CD14-positive monocyte (primary cell): ENCODE data around the gene HELB. TPM values are rescaled to one million over a fixed set of nuclear protein-coding genes. Genes with fewer than 3 reads are reported as not detected.

Experiments
- DNase-seq, 3 donors: peaks; one replicate each; pipeline ENCODE4 v3.0.0-alpha.2; 2011 to 2022
- H2AFZ ChIP-seq: 2 replicates; pipeline ENCODE4 v1.6.0; 2012; ENCODE audit warnings: mild to moderate bottlenecking, low read depth, low read length, inconsistent platforms; ENCODE audit not compliant: insufficient read depth, poor library complexity, severe bottlenecking
- H3K27ac ChIP-seq, 2 donors: 1 replicate in 1 of 2; 2 replicates in 1 of 2; pipeline ENCODE4 v1.5.1; 2012 to 2013; ENCODE audit warnings: low read length in 2 of 2, control low read depth in 1 of 2, inconsistent platforms in 1 of 2, low read depth in 1 of 2, mild to moderate bottlenecking in 1 of 2
- H3K27me3 ChIP-seq, 2 donors: one replicate each; pipeline versions ENCODE4 v1.6.0 to v1.6.1; 2011 to 2013; ENCODE audit warnings: low read length in 2 of 2; ENCODE audit not compliant: control insufficient read depth in 2 of 2, insufficient read depth in 2 of 2
- H3K36me3 ChIP-seq, 2 donors: replicated peaks in 1 of 2; 1 replicate in 1 of 2; 2 replicates in 1 of 2; pipeline versions ENCODE4 v1.5.1 to v1.6.1; 2012 to 2013; ENCODE audit warnings: low read length in 2 of 2, control low read depth in 1 of 2, inconsistent platforms in 1 of 2, mild to moderate bottlenecking in 1 of 2; ENCODE audit not compliant: insufficient read depth in 2 of 2, control insufficient read depth in 1 of 2
- H3K4me1 ChIP-seq, 2 donors: 1 replicate in 1 of 2; 2 replicates in 1 of 2; pipeline versions ENCODE4 v1.5.1 to v1.6.1; 2012 to 2013; ENCODE audit warnings: low read length in 2 of 2, control low read depth in 1 of 2, inconsistent platforms in 1 of 2, mild to moderate bottlenecking in 1 of 2, moderate library complexity in 1 of 2; ENCODE audit not compliant: insufficient read depth in 2 of 2, control insufficient read depth in 1 of 2
- H3K4me2 ChIP-seq: replicated peaks from 2 replicates; pipeline ENCODE3; 2012; ENCODE audit warnings: low read length, moderate library complexity, mild to moderate bottlenecking; ENCODE audit not compliant: poor library complexity, severe bottlenecking; ENCODE audit errors: extremely low read depth
- H3K4me3 ChIP-seq, 3 experiments: fragments of 200-600 bp in 1 of 3; sonication (generic) in 1 of 3; replicated peaks in 1 of 3; 1 replicate in 2 of 3; 2 replicates in 1 of 3; pipeline ENCODE4 v1.5.1; 2011 to 2013; ENCODE audit warnings: low read length in 3 of 3, mild to moderate bottlenecking in 3 of 3, control low read depth in 2 of 3, low read depth in 2 of 3, inconsistent platforms in 1 of 3, moderate library complexity in 1 of 3
- H3K79me2 ChIP-seq: 2 replicates; pipeline ENCODE4 v1.6.0; 2012; ENCODE audit warnings: mild to moderate bottlenecking, control low read depth, inconsistent platforms, low read length, moderate library complexity; ENCODE audit not compliant: insufficient read depth
- H3K9ac ChIP-seq: 2 replicates; pipeline ENCODE4 v1.6.0; 2017; ENCODE audit warnings: low read length, mild to moderate bottlenecking; ENCODE audit not compliant: insufficient read depth, poor library complexity, severe bottlenecking
- H3K9me3 ChIP-seq, 2 donors: replicated peaks in 1 of 2; 1 replicate in 1 of 2; 2 replicates in 1 of 2; pipeline versions ENCODE4 v1.5.1 to v1.6.1; 2012 to 2013; ENCODE audit warnings: low read length in 2 of 2, control low read depth in 1 of 2; ENCODE audit not compliant: control insufficient read depth in 1 of 2, insufficient read depth in 1 of 2
- H4K20me1 ChIP-seq: 2 replicates; pipeline ENCODE4 v1.6.0; 2012; ENCODE audit warnings: mild to moderate bottlenecking, low read length, control low read depth, moderate library complexity; ENCODE audit not compliant: insufficient read depth
- H3K27ac Mint-ChIP-seq, 7 donors: one replicate each; pipeline ENCODE4 v1.8.0; 2020; ENCODE audit warnings: mild to moderate bottlenecking in 7 of 7, mixed read lengths in 7 of 7, moderate library complexity in 6 of 7, inconsistent platforms in 2 of 7
- H3K27me3 Mint-ChIP-seq, 3 donors: one replicate each; pipeline ENCODE4 v1.8.0; 2021 to 2022; ENCODE audit warnings: low read depth in 3 of 3, mild to moderate bottlenecking in 3 of 3, mixed read lengths in 3 of 3, moderate library complexity in 3 of 3, inconsistent platforms in 1 of 3
- H3K36me3 Mint-ChIP-seq, 2 donors: one replicate each; pipeline ENCODE4 v1.8.0; 2020; ENCODE audit warnings: mixed read lengths in 2 of 2, inconsistent platforms in 1 of 2, mild to moderate bottlenecking in 1 of 2
- H3K4me1 Mint-ChIP-seq: one replicate; pipeline ENCODE4 v1.8.0; 2020; ENCODE audit warnings: mild to moderate bottlenecking, mixed read lengths
- H3K4me3 Mint-ChIP-seq, 2 donors: one replicate each; pipeline ENCODE4 v1.8.0; 2020; ENCODE audit warnings: mild to moderate bottlenecking in 2 of 2, mixed read lengths in 2 of 2, moderate library complexity in 1 of 2
- H3K9me3 Mint-ChIP-seq, 7 donors: one replicate each; pipeline ENCODE4 v1.8.0; 2020 to 2022; ENCODE audit warnings: mixed read lengths in 7 of 7, mild to moderate bottlenecking in 6 of 7, moderate library complexity in 6 of 7, inconsistent platforms in 2 of 7
- WGBS: methylation state at CpG from one replicate; pipeline ENCODE4 v1.1.5; 2013; ENCODE audit warnings: missing lambda C conversion rate; ENCODE audit not compliant: insufficient coverage; 5-methylcytosine and 5-hydroxymethylcytosine counted together
- intact Hi-C, 2 donors: fragments of 100-400 bp; cut with micrococcal nuclease; formaldehyde crosslinking; loops; one replicate each; pipeline versions ENCODE4 v1.15.0 to v1.15.1; 2023
- polyA plus RNA-seq, 3 donors: library from polyadenylated mRNA; depleted of rRNA in 1 of 3; unstranded in 2 of 3; stranded (reverse) in 1 of 3; fragments of 300-500 nt in 2 of 3; fragments of >200 nt in 1 of 3; fragmentation: Illumina TruSeq in 2 of 3; gene quantifications; 1 replicate in 2 of 3; 2 replicates in 1 of 3; pipeline ENCODE4 v1.2.3, GENCODE V29; 2012 to 2021
- TF ChIP-seq, protein P1 (sequence below): fragments of 200-600 bp; IDR thresholded peaks from one replicate; pipeline ENCODE4 v1.8.0; 2022; ENCODE audit warnings: antibody characterized with exemption, mild to moderate bottlenecking

The HELB gene
- polyA plus RNA-seq, 3 donors, result 1.8 to 3.4 (median 3.0) TPM

DNA sequence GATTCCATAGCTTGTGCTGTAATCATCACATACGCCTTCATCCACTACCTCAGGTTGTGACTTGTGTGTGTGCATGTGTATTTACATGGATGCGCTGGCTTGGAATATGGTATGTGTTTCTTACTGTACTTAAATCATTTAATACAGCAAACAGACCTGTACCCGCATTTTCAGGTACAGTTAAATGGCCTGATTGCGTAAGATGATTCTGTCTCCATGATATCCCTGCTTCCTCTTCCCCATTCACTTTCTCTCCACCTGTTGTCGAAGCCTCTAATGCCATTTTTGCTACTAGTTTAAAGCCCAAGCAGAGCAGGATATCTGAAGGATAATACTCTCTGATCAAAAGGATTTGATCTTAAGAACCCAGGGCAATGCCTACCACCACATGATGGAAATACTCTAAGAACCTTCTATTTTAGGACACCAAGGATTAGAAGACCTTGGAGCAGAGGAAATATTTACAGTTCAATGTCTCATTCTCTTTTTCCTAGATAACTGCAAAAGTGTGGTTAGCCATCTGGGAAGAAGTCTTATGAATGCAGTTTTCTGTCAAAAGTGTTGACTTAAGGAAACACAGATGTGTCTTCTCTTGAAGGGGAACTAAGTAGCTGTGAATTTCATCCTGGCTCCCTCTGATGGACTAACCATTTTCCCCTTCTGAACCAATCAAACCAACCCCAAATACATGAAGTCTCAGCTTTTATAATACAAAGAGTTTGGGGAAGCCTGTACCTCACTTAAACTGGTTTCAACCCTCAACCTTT is 78.7 kb downstream of the HELB start:
- H3K79me2 ChIP-seq, result no peaks in the 10 kb centered on the region
- no peaks in the 10 kb centered on the region for H3K27me3 ChIP-seq
- no peaks in the 10 kb centered on the region for H3K36me3 ChIP-seq
- intact Hi-C loops, result no loop called here
- Mint-ChIP-seq H3K27me3 (peaks cover 0 to 1% (median 0%) of the 10 kb centered on the region in 3 donors), H3K4me1 (peaks cover 30% of the 10 kb centered on the region), H3K27ac (peak overlapping the region in 3 of 7 donors; percentile 7 to 62 (median 38)), H3K9me3 (no peaks in the 10 kb centered on the region), H3K4me3 (no peak overlapping the region), H3K36me3 (peaks cover 3 to 13% of the 10 kb centered on the region in 2 donors)
- no peaks in the 10 kb centered on the region for H3K9me3 ChIP-seq
- no peak overlapping the region for H3K4me2 ChIP-seq
- DNase-seq, result peak in 1 of 3 donors; percentile 23
- H3K9ac ChIP-seq, result no peak overlapping the region
- WGBS, result 56% methylated on average over 2 of the region's 5 CpGs
- peak overlapping the region in 1 of 2 donors; percentile 77 for H3K27ac ChIP-seq
- no peak overlapping the region for H3K4me3 ChIP-seq
- TF ChIP-seq, protein P1, sequence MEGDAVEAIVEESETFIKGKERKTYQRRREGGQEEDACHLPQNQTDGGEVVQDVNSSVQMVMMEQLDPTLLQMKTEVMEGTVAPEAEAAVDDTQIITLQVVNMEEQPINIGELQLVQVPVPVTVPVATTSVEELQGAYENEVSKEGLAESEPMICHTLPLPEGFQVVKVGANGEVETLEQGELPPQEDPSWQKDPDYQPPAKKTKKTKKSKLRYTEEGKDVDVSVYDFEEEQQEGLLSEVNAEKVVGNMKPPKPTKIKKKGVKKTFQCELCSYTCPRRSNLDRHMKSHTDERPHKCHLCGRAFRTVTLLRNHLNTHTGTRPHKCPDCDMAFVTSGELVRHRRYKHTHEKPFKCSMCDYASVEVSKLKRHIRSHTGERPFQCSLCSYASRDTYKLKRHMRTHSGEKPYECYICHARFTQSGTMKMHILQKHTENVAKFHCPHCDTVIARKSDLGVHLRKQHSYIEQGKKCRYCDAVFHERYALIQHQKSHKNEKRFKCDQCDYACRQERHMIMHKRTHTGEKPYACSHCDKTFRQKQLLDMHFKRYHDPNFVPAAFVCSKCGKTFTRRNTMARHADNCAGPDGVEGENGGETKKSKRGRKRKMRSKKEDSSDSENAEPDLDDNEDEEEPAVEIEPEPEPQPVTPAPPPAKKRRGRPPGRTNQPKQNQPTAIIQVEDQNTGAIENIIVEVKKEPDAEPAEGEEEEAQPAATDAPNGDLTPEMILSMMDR, result no peak
- H4K20me1 ChIP-seq, result no peaks in the 10 kb centered on the region
- H2AFZ ChIP-seq, result peak overlapping the region; percentile 3
- H3K4me1 ChIP-seq, result peaks cover 31 to 35% of the 10 kb centered on the region in 2 donors

DNA sequence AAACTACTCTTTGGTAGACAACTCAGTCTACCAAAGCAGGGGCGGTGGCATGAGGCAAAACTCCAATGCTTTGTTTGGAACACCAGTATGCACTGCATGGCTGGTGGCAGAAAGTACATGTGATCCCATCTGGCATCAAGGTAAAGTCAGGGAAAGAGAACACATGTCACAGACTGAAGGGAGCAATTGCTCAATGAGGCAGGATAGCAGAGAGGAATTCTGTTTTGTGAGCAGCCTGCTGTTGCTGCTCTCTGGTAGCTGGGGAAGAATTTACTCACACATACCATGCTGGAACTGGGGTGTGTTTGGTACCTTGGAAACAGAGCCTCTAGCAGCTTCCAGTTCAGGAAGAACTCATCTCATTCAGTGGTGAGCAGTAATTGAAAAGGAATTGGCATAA is 84.8 kb downstream of the HELB start:
- no CpG with 5 or more reads among the region's 1 CpG for WGBS
- Histone ChIP-seq H3K4me1 (peaks cover 14 to 17% of the 10 kb centered on the region in 2 donors), H3K4me3 (no peak overlapping the region), H3K27me3 (no peaks in the 10 kb centered on the region), H3K9me3 (peaks cover 4 to 11% of the 10 kb centered on the region in 2 donors), H3K79me2 (no peaks in the 10 kb centered on the region), H3K36me3 (no peaks in the 10 kb centered on the region), H3K27ac (peak overlapping the region in 1 of 2 donors; percentile 7), H2AFZ (no peak overlapping the region), H3K4me2 (no peak overlapping the region), H4K20me1 (no peaks in the 10 kb centered on the region), H3K9ac (no peak overlapping the region)
- Mint-ChIP-seq H3K27me3 (no peaks in the 10 kb centered on the region), H3K36me3 (peaks cover 13 to 16% of the 10 kb centered on the region in 2 donors), H3K4me3 (no peak overlapping the region), H3K9me3 (peaks cover 6 to 18% (median 11%) of the 10 kb centered on the region in 7 donors), H3K27ac (peak overlapping the region in 3 of 7 donors; percentile 63 to 78 (median 71)), H3K4me1 (peaks cover 32% of the 10 kb centered on the region)
- DNase-seq, result no peak
- intact Hi-C loops, result no loop called here
- TF ChIP-seq, protein P1, result no peak

Other genes starting within 250 kb of the HELB start
- gene LLPH, start 171.7 kb upstream of the HELB start, polyA plus RNA-seq, result 10 to 100 TPM in 2 of 3 donors, 1 to 10 TPM in 1; 3.1 to 44.0 (median 33.4) TPM
- gene TMBIM4, start 132.5 kb upstream of the HELB start, polyA plus RNA-seq, result 100 to 1,000 TPM; 153 to 823 (median 694) TPM
- gene IRAK3, start 113.3 kb upstream of the HELB start, polyA plus RNA-seq, result 10 to 100 TPM; 56.9 to 59.7 (median 58.0) TPM